K562 (cell line): ENCODE measurements around the gene RHAG. TPM values are rescaled to one million over a fixed set of nuclear protein-coding genes. Genes with fewer than 3 reads are reported as not detected.
"Not testable (repeated sequence)": the region's sequence is repeated elsewhere in the genome, so short reads cannot be mapped to it uniquely, and the experiment has no call there.

Experiments
- ATAC-seq: fragments of 200-7000 bp; cut with Tn5 transposase; 3 replicates; pipeline ENCODE4 v1.9.1; 2020; ENCODE audit warnings: moderate library complexity
- BruUV-seq: library from RNA; stranded (reverse); fragments of 400-500 nt; replicated peaks from 2 replicates; lab custom pipeline; 2021; lab: Mats Ljungman, UMichigan
- CTCF ChIA-PET: fragments of 300-600 bp; formaldehyde crosslinking; extraction: SDS; loops from one replicate; lab custom pipeline; 2021; ENCODE audit warnings: low intra/inter-chr PET ratio; lab: Yijun Ruan, JAX
- POLR2A ChIA-PET: fragments of 300-600, 350-650 bp; sonication (Branson Sonifier 250); formaldehyde crosslinking; extraction: SDS; loops from one replicate; lab custom pipeline; 2021; ENCODE audit warnings: antibody characterized with exemption, inconsistent platforms; lab: Yijun Ruan, JAX
- DNase-seq, 4 experiments: peaks; one replicate each; pipeline versions ENCODE4 v3.0.0 to v3.0.0-alpha.2; 2011 to 2018; ENCODE audit warnings: low spot score in 3 of 4, mixed read lengths in 3 of 4; ENCODE audit errors: extremely low read depth in 1 of 4
- FAIRE-seq: peaks from 2 replicates; lab custom pipeline; 2011; peaks lifted over from hg19 to GRCh38; lab: Jason Lieb, UNC
- H2AFZ ChIP-seq: 2 replicates; pipeline ENCODE4 v1.6.0; 2011; ENCODE audit warnings: low read depth, low read length, control low read depth, inconsistent platforms
- H3K27ac ChIP-seq: fragments of 200-600 bp; 3 replicates; pipeline ENCODE4 v1.8.0; 2011; ENCODE audit warnings: low read depth, mild to moderate bottlenecking, control low read depth, inconsistent platforms, low read length, moderate library complexity, mixed read lengths; ENCODE audit errors: extremely low read depth
- H3K27me3 ChIP-seq, 2 experiments: fragments of 300-600 bp in 1 of 2; 2 replicates in 1 of 2; 3 replicates in 1 of 2; pipeline versions ENCODE4 v1.6.0 to v1.8.0; 2011; ENCODE audit warnings: inconsistent platforms in 2 of 2, low read length in 2 of 2, mild to moderate bottlenecking in 1 of 2, mixed read lengths in 1 of 2, moderate library complexity in 1 of 2; ENCODE audit not compliant: control insufficient read depth in 2 of 2, insufficient read depth in 2 of 2
- H3K36me3 ChIP-seq: fragments of 300-600 bp; 3 replicates; pipeline ENCODE4 v1.8.0; 2011; ENCODE audit warnings: mild to moderate bottlenecking, low read length, inconsistent platforms; ENCODE audit not compliant: control insufficient read depth, insufficient read depth
- H3K4me1 ChIP-seq, 2 experiments: fragments of 200-600 bp in 1 of 2; replicated peaks in 1 of 2; 2 replicates in 1 of 2; 3 replicates in 1 of 2; pipeline versions ENCODE4 v1.5.1 to v1.8.0; 2011; ENCODE audit warnings: inconsistent platforms in 2 of 2, low read length in 2 of 2, mild to moderate bottlenecking in 1 of 2, mixed read lengths in 1 of 2, moderate library complexity in 1 of 2; ENCODE audit not compliant: control insufficient read depth in 2 of 2, insufficient read depth in 2 of 2
- H3K4me2 ChIP-seq: 2 replicates; pipeline ENCODE4 v1.6.1; 2011; ENCODE audit warnings: low read length, control low read depth, inconsistent platforms, mixed read lengths; ENCODE audit not compliant: insufficient read depth
- H3K4me3 ChIP-seq: fragments of 200-600 bp; sonication (generic), shearing (Covaris generic); 2 replicates; pipeline ENCODE4 v1.5.1; 2016; ENCODE audit warnings: control low read depth, inconsistent platforms
- H3K79me2 ChIP-seq: fragments of 200-600 bp; 3 replicates; pipeline ENCODE4 v1.8.0; 2011; ENCODE audit warnings: low read length, inconsistent platforms; ENCODE audit not compliant: control insufficient read depth, insufficient read depth
- H3K9ac ChIP-seq, 2 experiments: 2 replicates each; pipeline versions ENCODE4 v1.6.0 to v1.6.1; 2011; ENCODE audit warnings: low read depth in 2 of 2, low read length in 2 of 2, control low read depth in 1 of 2, inconsistent platforms in 1 of 2, mild to moderate bottlenecking in 1 of 2, mixed read lengths in 1 of 2; ENCODE audit not compliant: insufficient read depth in 1 of 2
- H3K9me1 ChIP-seq: one replicate; pipeline ENCODE4 v1.6.0; 2011; ENCODE audit warnings: inconsistent platforms, mild to moderate bottlenecking, low read length, moderate library complexity; ENCODE audit not compliant: control insufficient read depth, insufficient read depth
- H3K9me3 ChIP-seq: replicated peaks from 2 replicates; pipeline ENCODE4 v1.5.1; 2011; ENCODE audit warnings: low read depth, low read length, inconsistent platforms; ENCODE audit not compliant: control insufficient read depth, insufficient read depth
- H4K20me1 ChIP-seq: replicated peaks from 2 replicates; pipeline ENCODE4 v1.6.1; 2011; ENCODE audit warnings: low read length, inconsistent platforms, mixed read lengths; ENCODE audit not compliant: control insufficient read depth, insufficient read depth
- CBX2 ChIP-seq: fragments of 200-600 bp; sonication (generic); IDR thresholded peaks from one replicate; pipeline ENCODE4 v1.6.1; 2012; ENCODE audit warnings: mild to moderate bottlenecking, low read length, inconsistent platforms; ENCODE audit not compliant: insufficient read depth, poor library complexity, severe bottlenecking
- FIP1L1 ChIP-seq: fragments of 200-400 bp; formaldehyde crosslinking; IDR thresholded peaks from 2 replicates; pipeline ENCODE4 v1.6.1; 2018; ENCODE audit warnings: mild to moderate bottlenecking, low read depth, low read length; ENCODE audit not compliant: poor library complexity, severe bottlenecking
- POLR2A ChIP-seq: fragments of 450-650 bp; conservative IDR thresholded peaks from 2 replicates; pipeline ENCODE4 v1.6.1; 2016
- SUPT5H ChIP-seq: fragments of 450-650 bp; IDR thresholded peaks from 2 replicates; pipeline ENCODE4 v1.6.1; 2016
- WGBS: fragments of 100-300 bp; shearing (Covaris generic); methylation state at CpG from one replicate; pipeline ENCODE4 v1.1.6; 2016; ENCODE audit warnings: low coverage, mixed read lengths; ENCODE audit not compliant: insufficient coverage; ENCODE audit errors: missing lambda C conversion rate; 5-methylcytosine and 5-hydroxymethylcytosine counted together
- in situ Hi-C: fragments of 300-500 bp; cut with MboI; formaldehyde crosslinking; loops from 4 replicates; pipeline ENCODE4 v1.15.0; 2018; ENCODE audit warnings: inconsistent platforms, mixed read lengths
- intact Hi-C: fragments of 100-400 bp; cut with micrococcal nuclease; formaldehyde crosslinking; loops from 2 replicates; pipeline ENCODE4 v1.14.2; 2022
- polyA plus RNA-seq, 8 experiments: library from polyadenylated mRNA; depleted of rRNA in 4 of 8; stranded (reverse) in 5 of 8; unstranded in 3 of 8; fragments of >200 nt; fragmentation: Nextera tagmentation in 2 of 8; fragmentation: Illumina TruSeq in 1 of 8; extraction: Ambion mirVana in 2 of 8; extraction: Trizol in 1 of 8; gene quantifications; 2 replicates each; pipeline versions ENCODE4 v1.2.1 to v1.2.3, GENCODE V29; 2011 to 2014; ENCODE audit warnings: inconsistent platforms in 1 of 8, missing spikeins in 1 of 8
- total RNA-seq, 7 experiments: library from RNA; depleted of rRNA in 6 of 7; stranded (reverse); fragments of >200 nt in 6 of 7; fragmentation: Illumina TruSeq in 2 of 7; extraction: Trizol in 2 of 7; gene quantifications; 2 replicates each; pipeline versions ENCODE4 v1.2.1 to v1.2.3, GENCODE V29; 2011 to 2021; ENCODE audit warnings: low replicate concordance in 1 of 7

RHAG gene
- total and polyA plus RNA-seq, 9 of the 15 experiments (the other 6 are each of a cell fraction or from before 2014, with no cell fraction given), result 290 to 1,202 (median 505) TPM

- no peak for FAIRE-seq
- H3K4me1 ChIP-seq, result no peaks in the 10 kb centered on the region
- H3K9ac ChIP-seq, result no peak overlapping the region
- no peaks in the 10 kb centered on the region for H3K27me3 ChIP-seq
- TF ChIP-seq CBX2 (no peak), FIP1L1 (no peak), SUPT5H (peak; percentile 16; the same call in 1 of the 2 replicates)
- H3K27ac ChIP-seq, result no peak overlapping the region
- in situ Hi-C loops, result no loop called here
- H3K36me3 ChIP-seq, result peaks cover 92% of the 10 kb centered on the region
- DNase-seq, result no peak
- CTCF ChIA-PET, result interaction anchor here (6.0 kb wide), 1 partner anchor 77 kb away, joined by 68 read pairs; no protein-coding TSS in a partner anchor
- WGBS, result 82% methylated on average over 1 of the region's 1 CpG
- H3K9me3 ChIP-seq, result no peaks in the 10 kb centered on the region
- H3K9me1 ChIP-seq, result no peaks in the 10 kb centered on the region
- no TSS peak for BruUV-seq
- H2AFZ ChIP-seq, result no peak overlapping the region
- peak; percentile 13 for ATAC-seq
- POLR2A ChIA-PET, result interaction anchor here (1.0 to 1.1 kb wide), 2 partner anchors 14 kb away, joined by 3 to 6 read pairs; no protein-coding TSS in a partner anchor
- no peak overlapping the region for H3K4me3 ChIP-seq
- no peaks in the 10 kb centered on the region; the same call in 2 of the 3 replicates for H3K79me2 ChIP-seq
- intact Hi-C loops, result loop anchor here (5.0 kb wide), 2 partner anchors 147 to 238 kb away; partner anchors contain the start of genes CENPQ and MMUT
- H3K4me2 ChIP-seq, result no peak overlapping the region
- H4K20me1 ChIP-seq, result no peaks in the 10 kb centered on the region
These were observed 27.4 kb downstream of the RHAG start for GRCh38 chr6:49609285-49609684.

DNA sequence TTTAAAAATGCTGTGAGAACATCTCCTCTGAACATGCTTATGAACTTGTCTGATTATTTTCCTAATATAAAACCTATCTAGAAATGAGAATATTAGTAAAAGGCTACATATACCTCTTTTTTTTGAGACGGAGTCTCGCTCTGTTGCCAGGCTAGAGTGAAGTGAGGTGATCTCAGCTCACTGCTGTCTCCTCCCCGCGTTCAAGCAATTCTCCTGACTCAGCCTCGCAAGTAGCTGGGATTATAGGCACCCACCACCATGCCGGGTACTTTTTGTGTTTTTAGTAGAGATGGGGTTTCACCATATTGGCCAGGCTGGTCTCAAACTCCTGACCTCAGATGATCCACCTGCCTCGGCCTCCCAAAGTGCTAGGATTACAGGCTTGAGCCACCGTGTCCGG lies 28.4 kb downstream of the RHAG start:
- H2AFZ ChIP-seq, H3K79me2 ChIP-seq, H3K27me3 ChIP-seq, H3K9me3 ChIP-seq, H3K4me3 ChIP-seq, FAIRE-seq, H4K20me1 ChIP-seq, DNase-seq, H3K27ac ChIP-seq, H3K9me1 ChIP-seq, H3K4me2 ChIP-seq, in situ Hi-C loops, H3K4me1 ChIP-seq, H3K9ac ChIP-seq, BruUV-seq: not testable (repeated sequence)
- peak; percentile 20; the same call in 1 of the 2 replicates for TF ChIP-seq POLR2A
- ChIA-PET POLR2A (interaction anchor here (0.7 to 1.1 kb wide), 2 partner anchors 13 to 28 kb away, joined by 3 to 6 read pairs; partner anchors contain the start of gene RHAG), CTCF (interaction anchor here (6.0 kb wide), 1 partner anchor 76 kb away, joined by 68 read pairs; no protein-coding TSS in a partner anchor)
- 91% methylated on average over 9 of the region's 9 CpGs for WGBS
- ATAC-seq, result peak; percentile 24
- intact Hi-C loops, result loop anchor here (5.0 kb wide), 2 partner anchors 146 to 239 kb away; partner anchors contain the start of genes CENPQ and MMUT
- H3K36me3 ChIP-seq, result peaks cover 81% of the 10 kb centered on the region
